Nucleus accumbens (tissue), 56 donors: Measurements from ENCODE around the gene TENM3.
"Not testable (repeated sequence)": the region's sequence is repeated elsewhere in the genome, so short reads cannot be mapped to it uniquely, and the experiment has no call there.

Experiments
- DNase-seq, 56 donors: peaks; one replicate each; lab custom pipeline; 2025; lab: John Stamatoyannopoulos, UW

The TENM3 gene

GRCh38 chr4:182243204-182243603 lies at the start of gene TENM3:
TENM3 (plus strand) TSS chr4:182243402; CDS start chr4:182324021, 80,619 bp downstream.
- DNase-seq, result not testable (repeated sequence)

DNA sequence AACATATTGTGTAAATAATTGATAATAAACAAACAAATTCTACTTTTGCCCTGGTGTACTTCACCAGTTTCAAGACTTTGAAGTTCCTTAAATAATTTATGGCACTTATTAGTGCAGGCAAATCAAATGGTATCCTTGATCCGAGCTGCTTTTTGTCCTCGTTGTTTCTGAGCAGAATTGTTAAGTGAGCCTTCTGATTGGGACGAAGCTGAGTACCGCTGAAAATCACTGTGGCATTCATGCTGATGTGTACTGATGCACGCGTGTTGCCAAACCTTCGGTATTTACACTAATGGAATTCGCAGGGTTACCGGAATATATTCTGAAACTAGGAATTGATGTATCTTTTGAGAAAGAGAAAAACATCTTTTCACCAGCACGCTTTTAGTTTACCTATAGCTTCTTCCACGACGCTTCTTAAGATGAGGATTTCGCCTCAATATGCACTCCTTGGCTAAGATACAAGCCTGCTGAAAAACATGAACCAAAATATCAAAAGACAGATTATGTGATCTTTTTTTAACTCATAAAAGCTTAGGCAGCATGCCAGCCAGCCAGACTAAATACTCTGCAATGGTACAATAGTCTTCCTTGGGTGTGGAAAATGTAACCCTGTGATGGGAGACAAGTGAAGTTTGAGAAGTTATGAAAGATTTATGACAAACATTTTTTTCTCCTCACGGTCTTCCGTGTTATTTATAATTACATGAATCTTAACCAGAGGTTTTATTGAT lies 48.9 kb upstream of the TENM3 start:
- DNase-seq, result no peak

GRCh38 chr4:182197611-182198010 lies 45.6 kb upstream of the TENM3 start:
- DNase-seq, result no peak

GRCh38 chr4:182201871-182202270 lies 41.3 kb upstream of the TENM3 start:
- no peak for DNase-seq

GRCh38 chr4:182202650-182203049 lies 40.6 kb upstream of the TENM3 start:
- DNase-seq, result no peak

DNA sequence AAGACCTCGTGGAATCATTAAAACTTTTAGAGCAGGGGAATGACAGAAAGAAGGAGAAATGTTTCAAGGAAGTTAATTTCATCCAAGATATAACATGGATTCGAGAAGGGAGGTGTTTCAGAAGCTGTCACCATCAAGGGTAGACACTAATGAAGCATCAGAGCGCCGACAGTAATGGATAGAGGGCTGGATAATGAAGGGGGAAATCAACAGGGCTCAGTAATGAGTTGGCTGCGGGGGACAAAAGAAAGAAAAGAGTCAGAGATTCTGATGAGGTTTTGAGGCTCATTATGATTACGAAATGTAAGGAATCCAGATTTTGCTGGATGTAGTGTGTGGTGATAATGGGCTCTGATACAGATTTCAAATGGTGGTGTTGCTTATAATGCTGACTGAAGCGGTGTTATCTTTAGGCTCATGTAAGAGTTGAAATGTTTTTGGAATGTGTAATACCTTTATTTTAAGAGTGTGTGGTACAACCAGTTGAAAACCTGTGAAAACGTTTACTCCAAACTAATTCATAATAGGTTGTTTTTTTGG lies 39.3 kb upstream of the TENM3 start:
- no peak for DNase-seq

- DNase-seq, result no peak
Observed at GRCh38 chr4:182205306-182205705, 37.9 kb upstream of the TENM3 start.

DNA sequence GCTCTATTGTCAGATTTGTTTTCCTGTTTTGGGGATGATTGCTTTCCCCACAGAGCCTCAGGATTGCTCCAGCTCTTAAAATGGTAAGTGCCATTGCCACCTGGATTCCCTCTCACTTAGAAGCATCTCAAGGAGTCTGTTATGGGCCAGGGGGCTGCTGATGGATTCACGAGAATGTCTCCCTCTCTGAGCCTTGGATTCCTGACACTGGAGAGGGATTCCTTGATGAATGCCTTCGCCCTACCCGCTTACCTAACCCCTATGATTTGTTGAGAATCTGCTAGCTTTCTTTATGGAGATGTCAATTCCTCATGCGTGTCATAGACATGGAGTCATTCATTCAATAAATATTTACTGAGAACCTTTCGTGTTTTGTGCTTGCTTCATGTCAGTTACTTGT lies 36.9 kb upstream of the TENM3 start:
- DNase-seq, result no peak

DNA sequence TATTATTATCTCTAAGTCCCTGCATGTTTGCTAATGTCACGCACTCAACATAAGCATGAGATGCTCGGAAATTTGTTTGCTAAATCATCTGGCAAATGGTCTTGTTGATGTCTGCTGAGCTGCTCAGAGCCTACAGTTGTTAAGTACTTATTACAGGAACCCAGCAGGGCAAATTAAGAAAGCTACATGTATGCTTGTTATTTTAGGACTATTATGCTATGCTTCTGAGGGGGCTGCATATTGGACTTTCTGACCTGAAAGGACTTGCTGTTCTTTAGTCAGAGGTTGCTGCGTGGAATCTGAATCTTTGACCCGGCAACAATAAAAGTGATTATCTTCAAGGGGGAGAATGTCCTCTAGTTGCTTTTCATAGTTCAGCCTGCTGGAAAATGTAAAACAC lies 36.3 kb upstream of the TENM3 start:
- no peak for DNase-seq

GRCh38 chr4:182207830-182208396 lies 35.3 kb upstream of the TENM3 start:
- DNase-seq, result peak in 1 of 56 donors; percentile 5

- DNase-seq, result no peak
Observed at GRCh38 chr4:182208526-182209050, 34.6 kb upstream of the TENM3 start.

DNA sequence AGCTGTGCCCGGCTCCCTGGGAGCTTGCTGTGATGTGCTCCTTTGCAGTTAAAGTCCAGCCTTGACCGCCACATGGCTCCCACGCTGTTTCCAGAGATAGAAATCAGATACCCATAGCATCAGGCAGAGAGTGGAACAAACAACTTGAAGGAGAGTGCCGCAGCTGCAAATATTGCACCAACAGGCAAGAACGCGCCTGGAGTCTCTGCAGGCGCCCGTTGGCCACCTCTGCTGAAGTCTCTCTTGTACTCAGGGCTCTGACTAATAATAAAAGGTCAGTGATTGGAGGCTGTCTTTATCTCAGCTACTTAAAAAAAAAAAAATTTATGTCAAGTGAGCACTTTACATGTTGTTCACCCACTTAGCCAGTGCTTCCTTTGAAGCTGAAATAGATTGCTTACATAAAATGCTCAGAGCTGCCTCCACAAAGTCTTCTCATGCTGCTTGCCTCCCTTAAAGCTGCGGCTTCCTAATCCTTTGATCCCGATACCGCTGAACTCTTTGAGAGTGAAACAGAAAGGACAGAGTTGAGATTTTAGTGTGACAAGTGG lies 30.9 kb upstream of the TENM3 start:
- DNase-seq, result no peak

DNA sequence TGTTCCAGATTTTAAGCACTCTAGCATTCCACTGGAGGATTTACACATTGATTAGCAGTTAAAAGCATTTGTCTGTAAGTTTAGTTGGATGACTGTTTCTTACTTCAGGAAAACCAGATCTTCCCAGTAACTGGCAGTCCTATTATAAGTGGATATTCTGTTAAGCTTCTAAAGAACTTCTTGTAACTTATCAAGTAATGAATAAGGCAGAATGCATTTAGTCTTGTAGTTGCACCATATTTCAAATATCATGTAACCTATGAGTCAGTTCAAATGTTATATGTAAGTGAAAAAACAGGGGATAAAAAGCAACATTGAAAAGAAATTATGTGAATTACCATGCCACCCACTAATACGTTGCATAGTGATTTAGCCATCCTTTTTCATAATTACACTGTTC lies 30.2 kb upstream of the TENM3 start:
- no peak for DNase-seq

DNA sequence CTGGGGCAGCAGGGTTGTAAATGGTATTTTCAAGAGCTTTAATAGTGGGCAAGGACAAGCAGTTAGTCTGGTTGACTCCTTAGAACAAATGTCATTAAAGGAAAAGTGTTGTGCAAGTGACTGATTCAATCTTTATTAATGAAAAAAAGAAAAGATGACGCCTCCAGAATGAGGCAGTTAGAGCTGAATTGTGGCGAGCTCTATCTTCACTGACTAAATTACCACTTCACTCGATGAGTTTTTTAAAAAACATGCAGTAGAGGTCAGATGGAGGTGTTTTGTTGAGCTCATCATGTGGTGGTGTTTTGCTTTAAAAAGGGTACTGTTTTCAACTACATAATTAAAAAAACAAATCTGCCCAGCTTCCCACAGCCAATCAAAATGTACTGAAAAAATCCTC lies 28.1 kb upstream of the TENM3 start:
- no peak for DNase-seq

GRCh38 chr4:182216005-182216404 lies 27.2 kb upstream of the TENM3 start:
- no peak for DNase-seq

DNA sequence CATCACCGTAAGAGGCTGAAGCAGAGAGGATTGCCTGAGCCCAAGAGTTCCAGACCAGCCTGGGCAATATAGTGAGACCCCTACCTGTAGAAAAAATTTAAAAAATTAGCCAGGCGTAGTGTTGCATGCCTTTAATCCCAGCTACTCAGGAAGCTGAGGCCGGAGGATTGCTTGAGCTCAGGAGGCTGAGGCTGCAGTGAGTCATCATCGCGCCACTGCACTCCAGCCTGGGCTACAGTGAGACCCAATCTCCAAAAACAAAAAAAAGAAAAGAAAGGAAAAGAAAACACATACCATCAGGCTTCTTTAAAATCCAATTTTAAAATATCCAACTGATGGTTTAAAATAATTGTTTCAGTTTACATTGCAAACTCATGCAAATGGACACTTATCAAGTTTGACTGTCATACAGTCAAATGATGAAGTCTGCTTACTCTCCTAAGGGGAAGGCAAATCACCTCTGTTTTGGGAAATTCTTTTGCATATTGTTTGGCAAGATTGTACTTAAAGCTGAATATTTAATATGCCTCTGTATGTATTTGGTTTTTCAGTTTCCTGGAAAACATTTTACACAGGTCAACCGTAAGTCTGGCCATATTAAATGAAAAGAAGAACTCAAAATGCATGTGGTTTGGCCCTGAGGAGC lies 23.7 kb upstream of the TENM3 start:
- no peak for DNase-seq

- DNase-seq, result no peak
Observed at GRCh38 chr4:182221987-182222386, 21.2 kb upstream of the TENM3 start.

GRCh38 chr4:182222766-182223165 lies 20.4 kb upstream of the TENM3 start:
- DNase-seq, result no peak

- DNase-seq, result no peak
Observed at GRCh38 chr4:182223708-182224107, 19.5 kb upstream of the TENM3 start.

DNA sequence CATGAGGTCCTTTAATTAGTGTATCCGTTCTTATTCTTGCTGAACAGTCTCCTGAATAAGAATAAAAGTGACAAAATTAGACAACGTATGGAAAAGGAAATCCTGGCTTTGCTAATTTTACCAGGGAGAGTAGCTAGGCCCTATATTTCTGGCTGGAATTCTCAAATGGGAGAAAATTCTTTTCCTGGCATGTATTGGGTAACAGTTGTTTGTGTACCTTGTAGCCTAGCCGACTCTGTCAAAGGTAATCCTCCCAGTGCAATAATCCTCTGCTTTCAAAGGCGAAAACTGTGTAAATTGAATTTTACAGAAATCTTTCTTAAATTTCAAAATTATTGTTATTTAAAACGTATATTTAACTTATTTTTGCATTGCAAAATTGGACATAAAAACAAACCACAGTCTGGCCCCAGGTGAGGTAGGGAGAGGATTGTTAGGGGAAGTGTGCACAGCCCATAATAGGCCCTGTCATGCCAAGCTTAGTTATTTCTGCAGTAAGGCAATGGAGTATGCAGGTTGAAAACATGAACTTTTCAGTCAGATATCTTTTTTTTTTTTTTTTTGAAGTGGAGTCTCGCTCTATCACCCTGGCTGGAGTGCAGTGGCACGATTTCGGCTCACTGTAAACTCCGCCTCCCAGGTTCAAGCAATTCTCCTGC lies 18.9 kb upstream of the TENM3 start:
- no peak for DNase-seq
